GM19467 (cell line): ENCODE data around the gene ZNF516.
"Not testable (repeated sequence)": the region's sequence is repeated elsewhere in the genome, so short reads cannot be mapped to it uniquely, and the experiment has no call there.

Source experiments
- ATAC-seq: cut with Tn5 transposase; IDR thresholded peaks from one replicate; pipeline ENCODE4 v1.9.1; 2021; ENCODE audit warnings: mild to moderate bottlenecking, moderate library complexity; ENCODE audit not compliant: unreplicated experiment

ZNF516 gene

GRCh38 chr18:76495006-76495370, at the start of gene ZNF516:
TSS of gene ZNF516 (minus strand) at chr18:76495242. CDS start at chr18:76443054, 52,188 bp downstream.
- no peak for ATAC-seq

GRCh38 chr18:76538846-76539245, 43.8 kb upstream of the ZNF516 start:
- no peak for ATAC-seq

- no peak for ATAC-seq
These were observed 42.6 kb upstream of the ZNF516 start for GRCh38 chr18:76537621-76538020.

DNA sequence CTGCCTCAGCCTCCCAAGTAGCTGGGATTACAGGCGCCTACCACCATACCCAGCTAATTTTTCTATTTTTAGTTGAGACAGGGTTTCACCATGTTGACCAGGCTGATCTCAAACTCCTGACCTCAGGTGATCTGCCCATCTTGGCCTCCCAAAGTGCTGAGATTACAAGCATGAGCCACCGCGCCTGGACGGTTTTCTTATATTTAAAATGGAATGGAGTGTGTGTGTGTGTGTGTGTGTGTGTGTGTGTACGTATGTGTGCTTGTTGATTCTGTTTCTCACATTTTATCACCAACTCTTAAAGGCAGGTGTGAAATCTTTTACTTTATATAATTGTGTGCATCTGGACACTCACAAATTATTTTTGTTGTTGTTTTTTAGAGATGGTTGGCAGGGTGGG, 41.6 kb upstream of the ZNF516 start:
- not testable (repeated sequence) for ATAC-seq

GRCh38 chr18:76532875-76533274, 37.8 kb upstream of the ZNF516 start:
- ATAC-seq = no peak

DNA sequence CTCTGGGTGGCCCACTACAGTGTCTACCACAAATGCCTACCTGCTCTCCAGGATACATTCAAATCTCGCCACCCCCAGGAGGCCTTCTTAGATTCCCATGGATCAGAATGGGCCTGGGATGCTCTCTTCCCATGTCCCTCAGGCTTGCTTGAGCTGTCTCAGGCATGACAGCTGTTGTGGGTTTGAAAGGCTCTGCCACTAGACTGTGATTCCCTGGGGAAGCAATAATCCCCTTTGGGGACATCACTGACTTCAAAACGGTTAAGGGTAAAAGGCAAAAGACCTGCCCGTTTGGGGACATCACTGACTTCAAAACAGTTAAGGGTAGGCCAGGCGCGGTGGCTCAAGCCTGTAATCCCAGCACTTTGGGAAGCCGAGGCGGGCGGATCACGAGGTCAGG, 35.8 kb upstream of the ZNF516 start:
- no peak for ATAC-seq

DNA sequence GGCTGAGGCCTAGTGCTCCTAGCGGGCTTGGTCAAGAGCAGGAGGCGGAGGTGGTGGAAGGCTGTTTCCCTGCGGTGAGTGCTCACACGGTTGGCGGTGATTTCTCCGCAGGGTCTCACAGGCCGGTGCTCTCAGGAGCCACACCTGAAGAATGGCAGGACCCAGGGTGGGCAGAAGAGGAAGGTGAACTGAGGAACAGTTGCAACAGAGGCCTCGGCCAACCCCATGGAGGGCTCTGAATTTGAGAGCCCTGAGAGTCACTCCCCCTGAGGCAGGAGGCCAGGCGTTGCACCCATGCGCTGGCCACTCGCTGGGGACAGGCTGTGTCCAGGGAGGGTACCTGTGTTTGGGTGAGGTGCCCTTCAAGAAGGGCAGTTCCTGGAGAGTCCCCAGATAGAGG, 35.3 kb upstream of the ZNF516 start:
- ATAC-seq = no peak

DNA sequence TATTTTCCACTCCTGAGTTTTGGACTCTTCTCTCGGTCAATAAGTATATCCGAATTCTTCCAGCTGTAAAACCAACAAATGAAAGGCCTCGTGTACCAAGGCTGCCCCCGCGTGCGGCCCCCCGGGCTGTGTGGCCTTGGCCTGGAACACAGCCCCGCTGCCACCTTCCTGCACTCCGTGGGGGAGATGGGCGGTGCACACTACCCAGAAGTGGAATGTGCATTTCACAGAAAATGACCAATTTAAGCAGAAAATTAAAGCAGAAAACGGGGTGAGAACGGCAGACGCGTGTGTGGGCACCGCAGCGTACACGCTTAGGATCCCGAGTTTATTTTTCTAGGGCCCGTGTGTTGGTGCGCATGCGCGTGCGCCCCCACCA, 34.4 kb upstream of the ZNF516 start:
- ATAC-seq = no peak

GRCh38 chr18:76528477-76529432, 33.7 kb upstream of the ZNF516 start:
- peak; percentile 52 for ATAC-seq

DNA sequence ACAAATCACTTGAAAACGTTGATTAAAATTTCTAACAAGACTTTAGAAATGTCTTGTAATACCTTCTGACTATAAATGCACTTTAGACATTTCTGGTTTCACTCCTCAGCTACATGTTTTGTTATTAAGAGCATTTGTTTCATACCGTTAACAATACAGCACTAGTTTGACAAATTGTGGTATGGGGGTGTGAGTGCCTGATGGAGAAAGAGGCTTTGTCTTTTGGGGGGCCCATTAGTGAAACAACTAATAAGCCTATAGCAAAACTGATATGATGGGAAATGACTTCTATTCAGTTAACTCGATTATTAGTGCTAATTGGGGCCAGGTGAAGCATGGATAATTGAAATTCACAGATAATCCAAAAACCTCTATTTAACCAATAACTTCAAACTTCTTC, 30.9 kb upstream of the ZNF516 start:
- no peak for ATAC-seq

GRCh38 chr18:76524900-76525698, 30.1 kb upstream of the ZNF516 start:
- ATAC-seq = no peak

GRCh38 chr18:76524477-76524876, 29.4 kb upstream of the ZNF516 start:
- no peak for ATAC-seq

DNA sequence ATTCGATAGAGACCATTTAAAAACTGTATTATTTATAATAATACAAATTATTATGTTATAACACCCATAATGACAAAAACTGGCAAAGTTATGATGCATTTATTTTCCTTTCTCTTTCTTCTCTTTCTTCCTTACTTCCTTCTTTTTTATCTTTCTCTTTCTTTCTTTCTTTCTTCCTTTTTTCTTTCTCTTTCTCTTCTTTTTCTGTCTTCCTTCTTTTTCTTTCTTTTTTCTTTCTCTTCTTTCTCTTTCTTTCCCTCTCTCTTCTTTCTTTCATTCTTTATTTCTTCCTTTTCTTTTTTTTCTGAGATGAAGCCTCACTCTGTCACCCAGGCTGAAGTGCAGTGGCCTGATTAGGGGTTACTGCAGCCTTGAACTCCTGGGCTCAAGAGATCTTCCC, 27.5 kb upstream of the ZNF516 start:
- ATAC-seq = no peak

GRCh38 chr18:76522122-76522503, 27.1 kb upstream of the ZNF516 start:
- no peak for ATAC-seq

GRCh38 chr18:76521417-76522121, 26.5 kb upstream of the ZNF516 start:
- ATAC-seq = no peak

- ATAC-seq = no peak
These were observed 24.0 kb upstream of the ZNF516 start for GRCh38 chr18:76518860-76519538.

GRCh38 chr18:76518123-76518859, 23.2 kb upstream of the ZNF516 start:
- ATAC-seq = no peak

DNA sequence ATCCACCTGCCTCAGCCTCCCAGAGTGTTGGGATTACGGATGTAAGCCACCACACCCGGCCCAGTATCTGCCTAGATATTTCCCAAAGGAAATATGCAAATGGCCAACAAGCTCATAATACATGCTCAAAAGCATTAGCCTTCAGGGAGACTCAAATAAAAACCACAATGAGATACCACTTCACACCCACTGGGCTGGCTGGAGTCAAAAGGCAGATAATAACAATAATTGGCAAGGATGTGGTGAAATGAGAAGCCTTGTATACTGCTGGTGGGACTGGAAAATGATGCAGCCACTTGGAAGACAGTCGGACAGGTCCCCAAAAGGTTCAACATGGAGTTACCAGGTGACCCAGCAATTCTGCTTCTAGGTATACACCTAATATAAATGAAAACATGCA, 20.5 kb upstream of the ZNF516 start:
- no peak for ATAC-seq

- no peak for ATAC-seq
These were observed 19.5 kb upstream of the ZNF516 start for GRCh38 chr18:76514573-76514972.

DNA sequence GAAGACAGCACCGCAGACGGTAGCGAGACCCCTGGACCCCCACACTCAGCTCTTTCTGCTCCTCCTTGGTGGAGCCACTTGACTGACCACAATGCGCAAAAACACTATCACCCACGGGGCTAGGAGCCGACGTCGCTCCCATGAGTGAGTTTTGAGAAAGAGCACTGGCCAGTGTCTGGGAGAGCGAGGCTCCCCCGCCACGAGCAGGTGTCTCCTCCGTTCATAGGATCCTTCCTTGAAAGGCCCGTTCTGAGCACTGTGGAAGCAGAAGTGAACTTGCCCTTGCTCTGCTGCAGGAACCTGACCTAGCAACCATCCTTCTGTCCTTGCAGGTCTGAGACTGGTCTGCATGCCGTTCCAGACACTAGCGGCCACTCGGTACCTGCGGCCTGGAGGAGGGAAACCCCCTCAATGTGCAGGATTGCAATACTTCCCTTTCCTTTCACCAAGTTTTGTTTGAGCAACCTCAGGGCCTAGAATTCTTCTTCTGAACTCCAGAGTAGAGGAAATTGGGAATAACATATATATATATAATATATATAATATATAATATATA, 12.9 kb upstream of the ZNF516 start:
- no peak for ATAC-seq
